Stimulated activated CD4-positive, alpha-beta T cell treated with anti-CD3 and anti-CD28 coated beads, TNF-alpha, amount 100 ng/mL, for 1 hour (primary cell): Measurements from ENCODE around the gene MYO19.
"Not testable (repeated sequence)": the region's sequence is repeated elsewhere in the genome, so short reads cannot be mapped to it uniquely, and the experiment has no call there.

ENCODE experiments used
- DNase-seq, 3 donors: peaks; one replicate each; pipeline ENCODE4 v3.0.0-alpha.2; 2020; ENCODE audit warnings: low read depth in 3 of 3, low spot score in 1 of 3

The MYO19 gene

DNA sequence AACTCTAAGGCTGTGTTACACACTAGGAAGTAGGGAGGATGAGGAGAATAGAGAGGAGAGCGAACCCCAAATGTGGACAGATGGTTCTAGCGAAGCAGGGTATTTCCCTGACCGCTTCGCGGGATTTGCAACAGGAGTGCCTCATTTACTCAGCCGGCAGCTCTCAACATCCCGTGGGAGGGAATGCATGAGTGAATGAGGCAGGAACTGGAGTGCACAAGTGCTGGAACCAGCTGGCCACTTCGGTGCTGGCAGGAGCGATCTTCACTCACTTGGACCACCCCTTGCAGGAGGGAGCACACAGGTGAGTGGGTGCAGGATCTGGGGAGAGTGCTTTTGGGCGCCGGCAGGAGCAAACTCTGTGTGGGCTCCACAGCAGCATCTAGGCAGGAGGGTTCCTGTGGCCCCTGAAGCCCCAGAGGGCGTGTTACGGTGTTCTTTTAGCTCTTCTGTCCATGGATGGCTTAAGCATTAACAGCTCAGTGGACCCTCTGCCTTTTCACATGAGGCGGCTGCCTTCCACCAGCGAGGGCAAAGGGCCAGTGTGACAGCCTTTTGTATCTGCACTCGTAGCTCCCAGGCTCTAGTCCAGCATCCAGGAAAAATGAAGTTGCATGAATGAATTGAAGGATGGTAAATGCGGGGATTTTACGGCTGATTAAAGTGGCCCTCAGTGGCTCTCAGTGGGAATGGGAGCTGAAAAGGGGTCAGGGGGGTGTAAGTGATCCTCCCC lies 65.6 kb downstream of the MYO19 start:
- no peak for DNase-seq

- no peak for DNase-seq
Observed at GRCh38 chr17:36464765-36465088, 69.9 kb downstream of the MYO19 start.

GRCh38 chr17:36463916-36464764 lies 70.5 kb downstream of the MYO19 start:
- peak in 1 of 3 donors; percentile 36 for DNase-seq

DNA sequence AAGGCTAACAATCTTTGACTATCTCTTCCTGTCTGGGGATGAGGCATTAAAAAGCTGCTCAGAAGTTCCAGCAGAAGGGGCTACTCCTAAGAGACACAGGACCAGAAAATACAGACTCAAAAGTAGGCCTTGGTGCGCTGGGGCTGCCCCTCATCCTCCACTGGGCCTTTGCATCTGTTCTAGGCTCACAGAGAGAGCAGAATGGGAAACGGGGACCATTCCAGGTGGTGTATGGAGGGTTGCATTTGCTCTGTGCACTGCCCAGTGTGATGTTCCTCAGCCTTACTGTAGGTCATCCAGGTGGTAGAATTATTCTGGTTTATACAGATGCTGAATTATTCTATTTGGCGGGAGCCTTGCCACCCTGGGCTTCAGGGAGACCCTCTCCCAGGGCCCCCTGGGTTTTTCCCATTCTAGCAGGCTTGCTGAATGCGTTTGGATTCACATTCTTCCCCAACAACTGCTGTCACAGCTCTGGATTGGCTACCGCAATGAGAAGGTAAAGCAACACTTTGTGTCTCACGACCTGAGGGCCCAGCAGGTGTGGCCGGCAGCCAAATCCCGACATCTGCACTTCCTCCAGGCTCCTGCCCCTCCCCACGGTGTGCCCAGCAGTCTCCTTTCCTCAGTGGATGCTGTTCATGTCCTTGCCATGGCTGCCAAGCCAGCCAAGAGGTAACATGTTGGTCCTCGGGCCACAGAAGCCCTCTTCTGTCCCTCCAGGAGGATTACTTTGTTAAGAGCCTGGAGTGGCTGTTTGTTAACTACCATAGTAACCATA lies 73.1 kb downstream of the MYO19 start:
- DNase-seq, result no peak

GRCh38 chr17:36460265-36460937 lies 74.3 kb downstream of the MYO19 start:
- no peak for DNase-seq

DNA sequence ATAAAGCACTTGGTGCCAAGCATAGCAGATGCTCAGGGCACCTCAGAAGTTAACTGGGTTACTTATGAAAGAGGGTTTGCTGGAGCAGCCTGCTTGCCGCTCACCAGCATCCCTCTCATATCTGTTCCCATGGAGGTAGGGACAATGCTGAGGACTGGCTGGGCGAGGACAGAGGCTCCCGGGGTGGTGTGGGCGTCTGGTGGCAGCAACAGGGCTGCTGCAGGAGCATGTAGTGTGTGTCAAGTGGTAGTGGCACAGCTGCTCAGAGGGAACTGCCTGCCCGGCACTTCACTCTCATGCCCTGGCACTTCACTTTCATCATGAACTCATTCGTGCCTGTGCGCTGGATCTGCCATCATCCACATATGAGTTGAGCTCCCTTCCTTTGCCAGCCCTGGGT lies 75.1 kb downstream of the MYO19 start:
- no peak for DNase-seq

DNA sequence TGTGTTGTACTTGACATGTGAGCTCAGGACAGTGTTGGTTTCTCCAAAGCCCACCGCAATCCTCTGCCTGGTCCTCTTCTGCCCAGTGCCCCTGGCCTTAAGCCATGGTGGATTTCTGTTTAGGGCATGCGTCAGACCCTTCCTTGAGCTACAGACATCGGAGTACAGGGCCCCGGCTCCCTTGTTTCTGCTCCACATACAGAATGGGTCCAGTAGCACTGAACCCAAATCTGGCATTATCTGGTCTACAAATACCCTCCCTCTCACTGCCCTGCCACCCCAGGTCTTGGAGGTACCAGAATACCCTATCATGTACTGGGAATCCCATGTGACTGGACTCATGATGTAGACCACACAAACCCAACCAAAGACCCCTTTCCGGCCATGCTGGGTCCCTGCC lies 75.6 kb downstream of the MYO19 start:
- DNase-seq, result no peak

DNA sequence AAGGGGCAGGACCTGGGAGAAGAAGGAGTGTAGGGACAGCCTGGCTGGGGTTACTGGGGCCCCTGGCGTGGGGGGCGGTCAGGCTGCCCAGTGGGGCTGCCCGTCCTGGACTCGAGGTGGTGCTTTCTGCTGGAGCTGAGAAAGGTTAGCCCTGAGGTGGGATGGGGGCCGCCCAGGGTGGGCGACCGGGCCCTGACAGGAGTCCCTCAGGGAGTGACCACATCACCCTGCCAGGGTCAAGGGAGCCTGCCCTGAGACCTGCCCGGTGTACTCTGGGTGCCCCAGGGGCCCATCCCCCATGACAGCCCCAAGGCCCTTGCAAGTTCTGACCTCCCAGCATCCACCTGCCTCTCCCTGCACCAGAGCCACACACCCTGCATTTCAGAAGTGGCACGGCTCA lies 77.0 kb downstream of the MYO19 start:
- not testable (repeated sequence) for DNase-seq

GRCh38 chr17:36452888-36453287 lies 81.8 kb downstream of the MYO19 start:
- not testable (repeated sequence) for DNase-seq

DNA sequence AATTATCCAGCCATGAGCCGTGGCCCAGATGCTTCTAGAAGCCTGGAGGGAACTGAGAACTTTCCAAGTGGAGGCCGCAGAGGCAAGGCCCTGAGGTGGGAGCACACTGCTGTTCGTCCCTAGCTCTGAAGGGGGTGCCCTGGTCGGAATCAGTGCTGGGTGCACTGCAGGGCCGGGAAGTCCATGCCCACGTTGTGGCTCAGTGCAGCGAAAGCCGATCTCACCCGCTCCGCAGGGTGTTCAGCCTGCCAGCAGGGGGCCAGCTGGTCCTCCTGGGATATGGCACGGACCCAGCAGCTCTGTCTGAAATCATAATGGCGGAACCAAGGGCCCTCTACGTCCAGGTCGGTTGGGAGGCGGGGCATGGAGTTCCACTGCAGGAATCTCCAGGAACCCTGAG lies 84.7 kb downstream of the MYO19 start:
- DNase-seq, result not testable (repeated sequence)
